Activated CD8-positive, alpha-beta memory T cell treated with anti-CD3 and anti-CD28 coated beads for 4 hours (primary cell): ENCODE results near the gene ANKLE1.
A peak's percentile ranks its signal among the peaks of the same experiment; 100 is the strongest.

Experiments
- DNase-seq, 2 donors: peaks; one replicate each; pipeline ENCODE4 v3.0.0-alpha.2; 2020; ENCODE audit warnings: low read depth in 2 of 2

ANKLE1 gene, protein sequence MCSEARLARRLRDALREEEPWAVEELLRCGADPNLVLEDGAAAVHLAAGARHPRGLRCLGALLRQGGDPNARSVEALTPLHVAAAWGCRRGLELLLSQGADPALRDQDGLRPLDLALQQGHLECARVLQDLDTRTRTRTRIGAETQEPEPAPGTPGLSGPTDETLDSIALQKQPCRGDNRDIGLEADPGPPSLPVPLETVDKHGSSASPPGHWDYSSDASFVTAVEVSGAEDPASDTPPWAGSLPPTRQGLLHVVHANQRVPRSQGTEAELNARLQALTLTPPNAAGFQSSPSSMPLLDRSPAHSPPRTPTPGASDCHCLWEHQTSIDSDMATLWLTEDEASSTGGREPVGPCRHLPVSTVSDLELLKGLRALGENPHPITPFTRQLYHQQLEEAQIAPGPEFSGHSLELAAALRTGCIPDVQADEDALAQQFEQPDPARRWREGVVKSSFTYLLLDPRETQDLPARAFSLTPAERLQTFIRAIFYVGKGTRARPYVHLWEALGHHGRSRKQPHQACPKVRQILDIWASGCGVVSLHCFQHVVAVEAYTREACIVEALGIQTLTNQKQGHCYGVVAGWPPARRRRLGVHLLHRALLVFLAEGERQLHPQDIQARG

DNA sequence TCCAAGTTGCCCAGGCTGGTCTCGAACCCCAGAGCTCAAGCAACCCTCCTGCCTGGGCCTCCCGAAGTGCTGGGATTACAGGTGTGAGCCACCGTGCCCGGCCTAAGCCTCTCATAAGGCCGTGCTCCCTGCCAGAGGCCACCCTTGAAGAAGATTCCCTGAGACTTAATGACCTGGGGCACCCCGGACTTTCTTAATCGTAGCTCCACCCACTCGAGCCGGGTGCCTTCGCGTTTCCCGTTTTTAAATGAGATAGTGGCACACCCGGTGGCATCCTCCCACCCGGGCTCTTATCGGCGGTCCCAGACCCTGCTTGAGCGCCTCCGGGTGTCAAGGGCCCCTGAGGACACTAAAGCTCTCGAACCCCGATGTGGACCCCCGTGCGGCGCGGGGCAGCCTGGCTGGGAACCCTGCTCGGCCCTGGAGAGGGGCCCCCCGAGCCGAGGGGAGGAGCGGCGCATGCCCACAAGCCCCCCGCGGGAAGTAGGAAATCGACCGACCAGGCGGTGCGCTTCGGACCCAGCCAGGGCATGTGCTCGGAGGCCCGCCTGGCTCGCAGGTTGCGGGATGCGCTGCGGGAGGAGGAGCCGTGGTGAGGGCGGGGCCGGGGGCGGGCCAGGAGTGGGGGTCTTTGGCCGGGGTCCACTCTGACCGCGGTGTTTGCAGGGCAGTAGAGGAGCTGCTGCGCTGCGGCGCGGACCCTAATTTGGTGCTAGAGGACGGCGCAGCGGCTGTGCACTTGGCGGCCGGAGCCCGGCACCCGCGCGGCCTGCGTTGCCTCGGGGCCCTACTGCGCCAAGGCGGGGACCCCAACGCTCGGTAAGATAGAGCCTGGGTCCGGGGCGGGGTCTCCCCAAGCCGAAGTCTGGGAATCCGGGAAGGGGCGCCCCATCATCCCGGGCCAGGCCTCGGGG, at the start of gene ANKLE1:
TSS of gene ANKLE1 (plus strand) at position 511 of the 914 bp plus-strand sequence. CDS start at position 531, 20 bp downstream.
- DNase-seq = no peak

GRCh38 chr19:17232258-17232657, 49.4 kb upstream of the ANKLE1 start:
- no peak for DNase-seq

GRCh38 chr19:17234911-17235299, 46.8 kb upstream of the ANKLE1 start:
- no peak for DNase-seq

GRCh38 chr19:17235300-17235970, 46.3 kb upstream of the ANKLE1 start:
- DNase-seq = peak; percentile 39 to 46

DNA sequence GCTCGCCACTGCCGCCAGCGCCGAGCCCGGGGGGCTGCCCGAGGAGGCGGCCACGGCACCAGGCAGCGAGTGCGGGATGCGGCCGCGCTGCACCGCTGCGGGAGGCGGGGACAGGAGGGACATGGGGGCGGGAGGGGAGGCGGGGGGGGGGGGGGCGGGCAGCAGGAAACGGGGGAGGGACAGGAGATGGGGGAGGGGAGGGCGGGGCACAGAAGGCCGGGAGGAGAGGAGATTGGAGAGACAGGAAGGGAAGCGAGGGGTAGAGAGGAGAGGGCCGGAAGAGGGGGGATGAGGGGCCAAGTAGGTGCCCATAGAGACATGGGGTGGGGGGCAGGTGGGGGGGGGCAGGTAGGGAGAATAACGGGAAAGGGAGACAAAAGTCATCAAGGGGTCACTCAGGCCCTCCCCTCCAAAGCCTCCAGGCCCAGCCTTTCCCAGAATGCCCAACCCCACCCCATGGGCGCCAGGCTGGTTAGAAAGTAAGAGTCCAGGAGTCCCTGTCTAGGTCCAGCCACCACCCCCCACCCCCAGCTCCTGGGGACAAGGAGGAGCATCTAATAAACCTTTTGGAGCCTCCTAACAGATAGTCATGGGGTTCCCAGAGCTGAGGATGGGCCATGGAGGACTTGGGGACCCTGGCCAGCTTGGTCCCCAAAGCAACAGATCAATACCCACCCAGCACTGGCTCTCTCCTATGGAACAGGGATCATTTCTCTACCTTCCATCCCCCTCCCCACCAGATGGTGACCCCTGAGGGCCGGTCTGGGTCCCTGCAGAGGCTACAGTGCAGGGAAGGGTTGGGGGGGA, 45.5 kb upstream of the ANKLE1 start:
- DNase-seq = no peak

- DNase-seq = no peak
Observed at GRCh38 chr19:17236811-17237543, 44.7 kb upstream of the ANKLE1 start.

GRCh38 chr19:17237747-17238706, 43.7 kb upstream of the ANKLE1 start:
- DNase-seq = no peak

DNA sequence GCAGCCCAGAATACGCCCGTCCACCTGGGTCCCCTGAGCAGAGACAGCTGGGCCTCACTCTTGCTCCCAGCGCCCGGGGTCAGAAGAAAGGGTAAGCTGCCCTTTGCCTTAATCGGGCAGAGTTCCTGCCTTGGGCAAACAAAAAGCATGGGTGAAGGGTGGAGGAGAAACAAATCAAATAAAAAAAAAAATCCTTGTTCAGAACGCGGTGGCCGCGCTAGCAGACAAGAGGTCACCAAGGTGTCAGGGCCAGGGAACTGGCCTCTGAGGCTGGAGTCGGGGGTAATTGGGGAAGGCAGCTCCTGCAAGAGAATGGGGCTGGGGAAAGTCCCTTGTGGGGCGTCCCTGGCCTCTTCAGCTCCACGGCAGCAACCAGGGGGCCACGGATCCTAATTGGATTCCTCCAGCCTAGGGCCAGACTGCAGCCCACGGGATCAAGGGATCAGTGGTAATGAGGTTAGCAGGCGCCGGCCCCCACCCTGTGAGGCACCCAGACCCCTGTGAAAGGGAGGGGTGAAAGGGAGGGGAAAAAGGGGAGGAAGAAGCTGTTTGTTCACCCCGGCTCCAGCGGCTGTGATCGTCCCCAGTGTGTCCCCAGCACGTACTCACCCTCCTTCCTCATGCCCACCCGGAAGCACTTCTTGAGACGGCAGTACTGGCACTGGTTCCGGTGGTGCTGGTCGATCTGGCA, 41.5 kb upstream of the ANKLE1 start:
- no peak for DNase-seq

GRCh38 chr19:17240826-17241399, 40.8 kb upstream of the ANKLE1 start:
- DNase-seq = no peak

DNA sequence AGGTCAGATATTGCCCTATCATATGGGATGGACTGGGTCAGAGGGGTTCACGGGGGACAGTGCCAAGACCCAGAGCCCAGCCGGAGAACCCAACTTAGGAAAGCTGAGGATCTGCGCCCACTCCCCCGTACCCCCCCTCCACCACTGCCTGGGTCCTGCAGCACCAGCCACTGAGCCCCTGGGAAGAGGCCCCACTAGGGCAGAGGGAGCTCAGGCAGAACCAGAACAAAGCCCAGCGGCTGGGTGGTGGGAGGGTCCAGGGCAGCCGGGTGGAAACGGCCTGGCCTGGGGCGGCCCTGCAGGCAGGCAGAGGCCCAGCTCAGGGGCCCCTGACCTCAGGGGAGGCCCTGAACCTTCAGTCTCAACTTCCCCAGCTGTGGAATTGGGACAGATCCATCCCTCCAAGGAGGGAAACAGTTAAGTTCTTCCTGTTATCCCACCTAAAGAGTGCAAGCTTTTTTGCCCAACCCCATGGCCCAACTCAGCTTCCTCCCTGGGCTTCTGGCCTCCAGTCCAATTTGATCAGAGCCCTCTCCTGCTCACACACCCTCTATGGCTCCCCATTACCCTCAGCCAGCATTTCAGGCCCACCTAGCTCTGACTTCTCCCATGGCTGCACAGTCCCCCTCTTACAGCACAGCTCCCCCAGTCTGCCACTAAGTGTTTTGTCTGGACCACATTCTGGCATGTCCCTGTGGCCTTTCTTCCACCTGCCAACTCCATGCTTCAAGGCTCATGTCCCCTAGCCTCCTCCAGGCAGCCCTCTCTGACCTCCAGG, 39.1 kb upstream of the ANKLE1 start:
- no peak for DNase-seq

- DNase-seq = no peak
Observed at GRCh38 chr19:17243211-17243829, 38.4 kb upstream of the ANKLE1 start.

- DNase-seq = no peak
Observed at GRCh38 chr19:17243830-17244617, 37.7 kb upstream of the ANKLE1 start.

DNA sequence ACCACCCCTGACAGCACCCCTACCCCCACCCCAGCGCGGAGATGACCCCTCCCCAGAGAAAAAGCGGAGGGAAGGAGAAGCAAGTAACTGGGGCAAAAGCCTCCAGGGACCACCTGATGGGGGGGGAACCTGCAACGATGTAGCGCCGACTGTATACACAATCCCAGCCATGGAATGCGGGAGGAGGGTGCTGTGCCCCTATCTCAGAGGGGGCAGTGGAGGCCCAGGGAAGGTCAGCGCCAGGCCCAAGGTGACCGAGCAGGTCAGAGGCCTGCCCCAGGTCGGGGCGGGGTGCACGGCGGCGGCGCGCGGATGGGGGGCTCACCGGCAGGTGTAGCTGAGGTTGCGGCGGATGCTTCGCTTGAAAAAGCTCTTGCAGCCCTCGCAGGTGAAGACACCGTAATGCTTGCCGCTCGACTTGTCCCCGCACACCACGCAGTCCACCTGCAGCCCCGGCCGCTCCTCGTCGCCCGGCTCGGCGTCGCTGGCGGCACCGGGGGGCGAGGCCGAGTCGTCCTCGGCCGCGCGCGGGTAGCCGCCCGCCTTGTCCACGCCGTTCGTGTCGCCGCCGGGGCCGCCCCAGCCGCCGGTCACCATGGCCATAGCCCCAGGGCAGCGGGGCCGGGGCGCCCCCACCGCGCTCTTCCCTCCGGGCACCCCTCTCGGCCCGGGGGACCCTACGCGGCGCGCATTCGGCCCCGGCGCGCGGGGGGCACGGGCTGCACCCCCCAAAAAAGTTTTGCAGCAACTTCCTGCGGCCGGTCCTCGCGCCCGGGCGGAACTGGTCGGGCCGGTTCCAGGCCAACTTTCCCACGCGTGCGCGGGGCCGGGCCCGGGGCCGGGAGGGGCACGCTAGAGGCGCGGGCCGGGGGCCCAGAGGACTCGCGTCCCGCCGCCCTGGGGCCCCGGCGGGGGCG, 36.8 kb upstream of the ANKLE1 start:
- DNase-seq = no peak

GRCh38 chr19:17245535-17245984, 36.1 kb upstream of the ANKLE1 start, which contains the start of gene NR2F6:
TSS of gene NR2F6 (minus strand) at chr19:17245919. CDS start at chr19:17245220, 699 bp downstream.
- DNase-seq = no peak
